Stimulated activated CD4-positive, alpha-beta T cell treated with anti-CD3 and anti-CD28 coated beads, Interleukin-15, amount 100 ng/mL, for 1 hour (primary cell): ENCODE measurements around the gene SLC25A43.
"Not testable (repeated sequence)": the region's sequence is repeated elsewhere in the genome, so short reads cannot be mapped to it uniquely, and the experiment has no call there.

ENCODE experiments used
- DNase-seq, 2 donors: peaks; one replicate each; pipeline ENCODE4 v3.0.0-alpha.2; 2020; ENCODE audit warnings: low read depth in 1 of 2, low spot score in 1 of 2

The SLC25A43 gene

GRCh38 chrX:119407681-119408080 is 8.5 kb downstream of the SLC25A43 start:
- no peak for DNase-seq

- no peak for DNase-seq
Observed at GRCh38 chrX:119410027-119410819, 11.1 kb downstream of the SLC25A43 start.

- DNase-seq = no peak
Observed at GRCh38 chrX:119410854-119411253, 11.7 kb downstream of the SLC25A43 start.

GRCh38 chrX:119411959-119412358 is 12.8 kb downstream of the SLC25A43 start:
- DNase-seq = no peak

- no peak for DNase-seq
Observed at GRCh38 chrX:119417376-119417775, 18.2 kb downstream of the SLC25A43 start.

GRCh38 chrX:119417842-119418241 is 18.7 kb downstream of the SLC25A43 start:
- DNase-seq = no peak

- no peak for DNase-seq
Observed at GRCh38 chrX:119419146-119419545, 20.0 kb downstream of the SLC25A43 start.

GRCh38 chrX:119419898-119420297 is 20.8 kb downstream of the SLC25A43 start:
- DNase-seq = no peak

GRCh38 chrX:119421016-119421705 is 22.0 kb downstream of the SLC25A43 start:
- DNase-seq = no peak

GRCh38 chrX:119423631-119424030 is 24.5 kb downstream of the SLC25A43 start:
- DNase-seq = no peak

- DNase-seq = no peak
Observed at GRCh38 chrX:119424999-119425398, 25.9 kb downstream of the SLC25A43 start.

GRCh38 chrX:119427024-119427794 is 28.1 kb downstream of the SLC25A43 start:
- no peak for DNase-seq

GRCh38 chrX:119427795-119428185 is 28.7 kb downstream of the SLC25A43 start:
- DNase-seq = no peak

- DNase-seq = no peak
Observed at GRCh38 chrX:119429471-119429870, 30.3 kb downstream of the SLC25A43 start.

GRCh38 chrX:119441295-119441694 is 42.2 kb downstream of the SLC25A43 start:
- not testable (repeated sequence) for DNase-seq

- no peak for DNase-seq
Observed at GRCh38 chrX:119442286-119442685, 43.1 kb downstream of the SLC25A43 start.

GRCh38 chrX:119453202-119453601 is 54.1 kb downstream of the SLC25A43 start:
- no peak for DNase-seq

- no peak for DNase-seq
Observed at GRCh38 chrX:119455264-119455663, 56.1 kb downstream of the SLC25A43 start.

GRCh38 chrX:119459181-119459580 is 60.0 kb downstream of the SLC25A43 start:
- no peak for DNase-seq

GRCh38 chrX:119465555-119465954 is 66.4 kb downstream of the SLC25A43 start:
- no peak for DNase-seq

GRCh38 chrX:119466970-119467369 is 67.8 kb downstream of the SLC25A43 start:
- no peak for DNase-seq

GRCh38 chrX:119467433-119467832 is 68.3 kb downstream of the SLC25A43 start:
- no peak for DNase-seq
